ENCODE data around the gene ZNF414.
A peak's percentile ranks its signal among the peaks of the same experiment; 100 is the strongest.
"Not testable (repeated sequence)": the region's sequence is repeated elsewhere in the genome, so short reads cannot be mapped to it uniquely, and the experiment has no call there.

The ZNF414 gene, protein sequence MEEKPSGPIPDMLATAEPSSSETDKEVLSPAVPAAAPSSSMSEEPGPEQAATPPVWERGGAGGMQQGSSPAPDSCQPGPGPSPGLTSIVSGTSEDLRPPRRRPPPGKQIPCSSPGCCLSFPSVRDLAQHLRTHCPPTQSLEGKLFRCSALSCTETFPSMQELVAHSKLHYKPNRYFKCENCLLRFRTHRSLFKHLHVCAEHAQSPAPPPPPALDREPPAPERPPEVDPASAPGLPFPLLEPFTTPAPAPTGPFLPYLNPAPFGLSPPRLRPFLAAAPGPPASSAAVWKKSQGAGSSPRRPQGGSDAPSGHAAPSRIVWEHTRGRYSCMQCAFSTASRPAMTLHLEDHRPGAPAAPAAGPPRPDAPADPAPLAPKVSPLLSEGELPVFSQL

DNA sequence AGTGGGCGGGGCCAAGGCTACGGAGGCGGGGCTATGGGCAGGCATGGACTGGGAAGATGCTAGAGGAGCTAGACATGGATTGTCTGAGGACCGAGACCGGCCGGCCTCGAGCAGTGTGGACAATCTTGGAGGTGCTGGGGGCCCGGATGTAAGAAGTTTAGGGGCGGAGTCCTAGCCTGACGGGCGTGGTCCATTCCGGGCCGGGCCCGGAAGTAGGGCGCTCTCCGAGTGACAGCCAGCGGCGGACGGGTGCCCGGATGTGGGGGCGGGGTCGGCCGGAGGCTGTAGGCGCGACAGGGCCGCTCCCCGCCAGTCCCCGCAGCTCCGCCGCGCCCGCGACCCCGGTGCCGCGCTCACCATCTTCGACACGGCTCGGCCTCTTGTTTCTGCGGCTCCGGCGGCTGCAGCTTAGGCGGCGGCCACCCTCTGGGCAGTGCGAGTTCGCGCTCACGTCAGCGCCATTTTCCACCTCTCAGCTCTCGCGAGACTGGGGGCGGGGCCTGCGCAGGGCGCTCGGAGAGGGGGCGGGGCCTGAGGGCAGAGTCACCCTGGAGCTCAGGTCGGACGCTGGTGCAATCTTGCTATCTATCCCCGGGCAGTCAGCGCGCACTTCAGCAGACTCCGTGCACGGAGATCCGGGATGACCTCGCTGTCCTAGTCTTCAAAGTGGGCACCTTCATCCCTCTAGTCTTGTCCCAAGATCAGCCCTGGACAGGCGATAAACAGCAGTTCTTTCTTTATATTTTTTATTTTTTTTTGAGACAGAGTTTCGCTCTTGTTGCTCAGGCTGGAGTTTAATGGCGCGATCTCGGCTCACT, at the start of gene ZNF414:
Gene ZNF414, minus strand, starts transcription at position 481 of the 818 bp plus-strand sequence. Its CDS starts 121 bp downstream, at position 360.
- Histone ChIP-seq H3K27ac (ENCODE audit: low read length) (peak within 1 kb of the TSS; percentile 91), H3K36me3 (ENCODE audit: control insufficient read depth in 2 of 2, insufficient read depth in 2 of 2, low read length in 2 of 2) (no peaks in the 10 kb centered on the region), H3K9me3 (ENCODE audit: control insufficient read depth in 2 of 2, low read length in 2 of 2) (no peaks in the 10 kb centered on the region), H3K9ac (ENCODE audit: low read length in 2 of 2) (peak within 1 kb of the TSS; percentile 83 to 92), H3K4me1 (ENCODE audit: control insufficient read depth, insufficient read depth, low read length) (peaks cover 15% of the 10 kb centered on the region), H3K27me3 (ENCODE audit: control insufficient read depth in 1 of 2, insufficient read depth in 2 of 2, low read length in 2 of 2) (no peaks in the 10 kb centered on the region), H3K4me3 (ENCODE audit: low read length in 2 of 2) (peak within 1 kb of the TSS; percentile 75 to 84)

DNA sequence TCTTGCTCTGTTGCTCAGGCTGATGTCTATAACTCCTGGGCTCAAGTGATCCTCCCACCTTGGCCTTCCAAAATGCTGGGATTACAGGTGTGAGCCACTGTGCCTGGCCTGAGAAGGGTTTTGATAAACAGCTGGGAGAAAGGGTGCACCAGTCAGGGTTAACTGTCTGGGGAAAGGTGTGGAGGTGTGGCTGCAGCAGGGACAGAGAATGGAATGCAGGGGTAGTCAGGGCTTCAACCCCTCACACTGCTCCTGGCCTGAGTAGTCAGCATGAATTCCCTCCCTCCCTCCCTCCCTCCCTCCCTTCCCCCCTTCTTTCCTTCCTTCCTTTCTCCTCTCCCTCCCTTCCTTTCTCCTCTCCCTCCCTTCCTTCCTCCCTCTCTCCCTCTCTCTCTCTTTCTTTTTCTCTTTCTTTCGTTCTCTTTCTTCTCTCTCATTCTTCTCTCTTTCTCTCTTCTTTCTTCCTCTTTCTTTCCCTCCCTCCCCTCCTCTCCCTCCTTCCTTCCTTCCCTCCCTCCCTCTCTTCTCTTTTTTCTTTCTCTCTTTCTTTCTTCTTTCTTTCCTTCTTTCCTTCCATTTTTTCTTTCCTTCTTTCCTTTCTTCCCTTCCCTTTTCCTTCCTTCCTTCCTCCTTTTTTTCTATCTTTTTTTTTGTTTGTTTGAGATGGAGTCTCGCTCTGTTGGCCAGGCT, 47.3 kb upstream of the ZNF414 start:
- no peaks in the 10 kb centered on the region for H3K9me3 ChIP-seq (ENCODE audit: control insufficient read depth in 2 of 2, low read length in 2 of 2)
- no peak overlapping the region for H3K4me3 ChIP-seq (ENCODE audit: low read length in 2 of 2)
- H3K27ac ChIP-seq (ENCODE audit: low read length) = no peak overlapping the region
- no peak overlapping the region for H3K9ac ChIP-seq (ENCODE audit: low read length in 2 of 2)
- H3K4me1 ChIP-seq (ENCODE audit: control insufficient read depth, insufficient read depth, low read length) = no peaks in the 10 kb centered on the region
- H3K27me3 ChIP-seq (ENCODE audit: control insufficient read depth in 1 of 2, insufficient read depth in 2 of 2, low read length in 2 of 2) = no peaks in the 10 kb centered on the region
- no peaks in the 10 kb centered on the region for H3K36me3 ChIP-seq (ENCODE audit: control insufficient read depth in 2 of 2, insufficient read depth in 2 of 2, low read length in 2 of 2)

DNA sequence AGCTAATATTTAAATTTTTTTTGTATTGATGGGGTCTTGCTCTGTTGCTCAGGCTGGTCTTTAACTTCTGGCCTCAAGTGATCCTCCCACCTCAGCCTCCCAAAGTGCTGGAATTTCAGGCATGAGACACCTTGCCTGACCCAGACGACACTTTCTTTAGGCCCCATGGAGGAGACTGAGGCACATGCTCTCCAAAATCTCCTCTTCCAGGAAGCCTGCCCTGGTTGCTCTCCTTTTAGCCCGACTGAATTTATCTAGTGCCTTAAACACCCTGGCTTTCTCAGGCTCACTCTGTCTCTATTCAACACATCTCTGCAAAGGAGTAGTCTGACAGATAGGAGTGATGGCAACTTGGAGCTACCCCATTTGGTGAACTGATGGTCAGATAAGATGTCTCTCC, 44.4 kb upstream of the ZNF414 start:
- H3K36me3 ChIP-seq (ENCODE audit: control insufficient read depth in 2 of 2, insufficient read depth in 2 of 2, low read length in 2 of 2) = no peaks in the 10 kb centered on the region
- H3K4me3 ChIP-seq (ENCODE audit: low read length in 2 of 2) = no peak overlapping the region
- no peak overlapping the region for H3K9ac ChIP-seq (ENCODE audit: low read length in 2 of 2)
- H3K9me3 ChIP-seq (ENCODE audit: control insufficient read depth in 2 of 2, low read length in 2 of 2) = no peaks in the 10 kb centered on the region
- H3K27me3 ChIP-seq (ENCODE audit: control insufficient read depth in 1 of 2, insufficient read depth in 2 of 2, low read length in 2 of 2) = no peaks in the 10 kb centered on the region
- no peaks in the 10 kb centered on the region for H3K4me1 ChIP-seq (ENCODE audit: control insufficient read depth, insufficient read depth, low read length)
- H3K27ac ChIP-seq (ENCODE audit: low read length) = no peak overlapping the region

DNA sequence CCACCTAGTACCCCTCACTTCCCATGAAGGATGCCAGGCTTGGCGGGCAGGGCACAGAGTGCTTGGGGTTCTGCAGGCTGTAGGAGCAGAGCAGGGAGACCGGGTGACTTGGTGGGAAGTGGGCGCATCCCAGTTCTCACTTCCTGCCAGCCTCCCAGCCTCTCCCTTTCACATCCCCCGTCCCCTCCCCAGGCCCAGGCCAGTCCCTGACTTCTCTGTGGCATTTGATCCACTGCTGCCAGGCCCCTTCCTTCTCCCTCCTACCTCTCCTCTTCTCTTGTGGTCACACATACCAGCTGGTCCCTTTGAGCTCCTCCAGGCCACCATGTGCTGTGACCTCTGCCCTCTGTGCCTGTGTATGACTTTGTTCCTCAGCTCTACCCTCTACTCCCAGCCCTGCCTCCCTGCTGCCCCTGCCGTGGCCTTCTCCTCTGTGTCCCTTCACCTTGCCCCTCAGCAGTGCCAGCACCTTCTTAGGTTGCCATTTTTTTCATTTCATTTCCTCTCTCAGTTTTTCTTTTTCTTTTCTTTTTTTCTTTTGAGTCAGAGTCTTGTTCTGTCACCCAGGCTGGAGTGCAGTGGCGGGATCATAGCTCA, 43.8 kb upstream of the ZNF414 start:
- no peaks in the 10 kb centered on the region for H3K4me1 ChIP-seq (ENCODE audit: control insufficient read depth, insufficient read depth, low read length)
- no peak overlapping the region for H3K9ac ChIP-seq (ENCODE audit: low read length in 2 of 2)
- no peak overlapping the region for H3K27ac ChIP-seq (ENCODE audit: low read length)
- H3K9me3 ChIP-seq (ENCODE audit: control insufficient read depth in 2 of 2, low read length in 2 of 2) = no peaks in the 10 kb centered on the region
- H3K4me3 ChIP-seq (ENCODE audit: low read length in 2 of 2) = no peak overlapping the region
- H3K27me3 ChIP-seq (ENCODE audit: control insufficient read depth in 1 of 2, insufficient read depth in 2 of 2, low read length in 2 of 2) = no peaks in the 10 kb centered on the region
- no peaks in the 10 kb centered on the region for H3K36me3 ChIP-seq (ENCODE audit: control insufficient read depth in 2 of 2, insufficient read depth in 2 of 2, low read length in 2 of 2)

DNA sequence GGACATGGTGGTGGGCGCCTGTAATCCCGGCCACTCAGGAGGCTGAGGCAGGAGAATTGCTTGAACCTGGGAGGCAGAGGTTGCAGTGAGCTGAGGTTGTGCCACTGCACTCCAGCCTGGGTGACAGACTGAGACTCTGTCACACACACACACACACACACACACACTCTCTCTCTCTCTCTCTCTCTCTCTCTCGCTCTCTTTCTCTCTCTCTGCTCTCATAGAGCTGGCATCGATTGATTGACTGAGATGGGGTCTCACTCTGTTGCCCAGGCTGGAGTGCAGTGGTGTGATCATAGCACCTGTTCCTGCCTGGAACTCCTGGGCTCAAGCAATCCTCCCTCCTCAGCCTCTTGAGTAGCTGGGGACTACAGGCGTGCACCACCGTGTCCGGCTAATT, 39.8 kb upstream of the ZNF414 start:
- not testable (repeated sequence) for H3K9me3 ChIP-seq (ENCODE audit: control insufficient read depth in 2 of 2, low read length in 2 of 2); H3K27ac ChIP-seq (ENCODE audit: low read length); H3K36me3 ChIP-seq (ENCODE audit: control insufficient read depth in 2 of 2, insufficient read depth in 2 of 2, low read length in 2 of 2); H3K4me3 ChIP-seq (ENCODE audit: low read length in 2 of 2); H3K4me1 ChIP-seq (ENCODE audit: control insufficient read depth, insufficient read depth, low read length); H3K9ac ChIP-seq (ENCODE audit: low read length in 2 of 2); H3K27me3 ChIP-seq (ENCODE audit: control insufficient read depth in 1 of 2, insufficient read depth in 2 of 2, low read length in 2 of 2)

DNA sequence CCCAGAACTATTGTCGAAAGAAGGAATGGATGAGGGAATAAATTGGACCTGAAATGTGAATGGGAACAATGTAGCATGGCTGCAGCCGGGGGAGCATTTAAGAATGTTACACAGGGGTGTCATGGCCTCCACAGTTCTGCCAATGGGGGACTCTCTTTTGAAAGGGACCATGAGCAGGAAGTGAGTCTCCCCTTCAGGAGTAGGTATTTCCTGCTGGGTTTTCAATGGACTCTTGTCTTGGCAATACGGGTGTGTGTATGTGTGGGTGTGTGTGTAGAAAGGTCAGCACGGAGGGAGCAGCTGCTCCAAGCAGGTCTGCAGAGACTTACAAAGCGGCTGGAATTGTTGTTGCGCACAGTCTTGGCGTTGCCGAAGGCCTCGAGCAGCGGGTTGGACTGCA, 38.8 kb upstream of the ZNF414 start:
- no peaks in the 10 kb centered on the region for H3K27me3 ChIP-seq (ENCODE audit: control insufficient read depth in 1 of 2, insufficient read depth in 2 of 2, low read length in 2 of 2)
- no peak overlapping the region for H3K27ac ChIP-seq (ENCODE audit: low read length)
- H3K36me3 ChIP-seq (ENCODE audit: control insufficient read depth in 2 of 2, insufficient read depth in 2 of 2, low read length in 2 of 2) = no peaks in the 10 kb centered on the region
- no peaks in the 10 kb centered on the region for H3K9me3 ChIP-seq (ENCODE audit: control insufficient read depth in 2 of 2, low read length in 2 of 2)
- H3K4me1 ChIP-seq (ENCODE audit: control insufficient read depth, insufficient read depth, low read length) = no peaks in the 10 kb centered on the region
- no peak overlapping the region for H3K9ac ChIP-seq (ENCODE audit: low read length in 2 of 2)
- H3K4me3 ChIP-seq (ENCODE audit: low read length in 2 of 2) = no peak overlapping the region

DNA sequence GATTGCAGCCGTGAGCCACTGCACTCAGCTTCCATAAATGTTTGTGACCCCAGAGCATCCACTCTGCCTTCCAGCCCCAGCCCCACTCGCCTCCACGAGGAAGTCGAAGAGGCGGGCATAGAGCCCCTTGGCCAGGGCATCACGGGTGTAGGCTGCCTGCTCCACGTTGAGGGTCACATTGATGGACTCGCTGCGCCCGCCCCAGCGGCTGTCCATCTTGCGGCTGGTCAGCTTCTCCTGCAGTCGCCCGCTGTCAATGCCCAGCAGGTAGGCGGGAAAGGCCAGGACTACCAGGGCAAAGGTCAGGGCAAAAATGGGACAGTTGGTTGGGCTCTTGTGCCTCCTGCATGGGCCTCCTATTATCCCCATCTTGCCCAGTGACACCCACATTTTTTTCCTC, 36.1 kb upstream of the ZNF414 start:
- H3K27ac ChIP-seq (ENCODE audit: low read length) = no peak overlapping the region
- no peaks in the 10 kb centered on the region for H3K27me3 ChIP-seq (ENCODE audit: control insufficient read depth in 1 of 2, insufficient read depth in 2 of 2, low read length in 2 of 2)
- H3K4me1 ChIP-seq (ENCODE audit: control insufficient read depth, insufficient read depth, low read length) = no peaks in the 10 kb centered on the region
- H3K9me3 ChIP-seq (ENCODE audit: control insufficient read depth in 2 of 2, low read length in 2 of 2) = no peaks in the 10 kb centered on the region
- H3K36me3 ChIP-seq (ENCODE audit: control insufficient read depth in 2 of 2, insufficient read depth in 2 of 2, low read length in 2 of 2) = peaks cover 2 to 3% of the 10 kb centered on the region in 2 donors
- no peak overlapping the region for H3K9ac ChIP-seq (ENCODE audit: low read length in 2 of 2)
- no peak overlapping the region for H3K4me3 ChIP-seq (ENCODE audit: low read length in 2 of 2)

DNA sequence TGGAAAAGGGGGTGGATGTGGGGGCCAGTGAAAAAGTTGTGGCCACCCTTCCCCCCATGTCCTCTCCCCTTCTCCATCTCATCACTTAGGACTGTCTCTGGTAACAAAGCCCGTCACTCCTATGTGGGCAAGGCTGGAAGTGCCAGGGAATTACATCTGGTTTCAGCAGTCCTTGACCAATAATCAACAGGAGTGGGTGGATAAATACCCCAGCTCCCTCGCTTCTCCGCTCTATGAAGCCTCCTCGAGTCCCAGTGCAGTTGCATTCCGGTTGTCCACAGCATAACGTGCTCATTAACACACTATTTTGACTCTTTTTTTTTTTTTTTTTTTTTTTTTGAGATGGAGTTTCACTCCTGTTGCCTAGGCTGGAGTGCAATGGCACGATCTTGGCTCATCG, 31.8 kb upstream of the ZNF414 start:
- peaks cover 2 to 3% of the 10 kb centered on the region in 2 donors for H3K36me3 ChIP-seq (ENCODE audit: control insufficient read depth in 2 of 2, insufficient read depth in 2 of 2, low read length in 2 of 2)
- no peaks in the 10 kb centered on the region for H3K9me3 ChIP-seq (ENCODE audit: control insufficient read depth in 2 of 2, low read length in 2 of 2)
- no peak overlapping the region for H3K4me3 ChIP-seq (ENCODE audit: low read length in 2 of 2)
- H3K9ac ChIP-seq (ENCODE audit: low read length in 2 of 2) = no peak overlapping the region
- H3K27me3 ChIP-seq (ENCODE audit: control insufficient read depth in 1 of 2, insufficient read depth in 2 of 2, low read length in 2 of 2) = no peaks in the 10 kb centered on the region
- H3K4me1 ChIP-seq (ENCODE audit: control insufficient read depth, insufficient read depth, low read length) = no peaks in the 10 kb centered on the region
- no peak overlapping the region for H3K27ac ChIP-seq (ENCODE audit: low read length)

DNA sequence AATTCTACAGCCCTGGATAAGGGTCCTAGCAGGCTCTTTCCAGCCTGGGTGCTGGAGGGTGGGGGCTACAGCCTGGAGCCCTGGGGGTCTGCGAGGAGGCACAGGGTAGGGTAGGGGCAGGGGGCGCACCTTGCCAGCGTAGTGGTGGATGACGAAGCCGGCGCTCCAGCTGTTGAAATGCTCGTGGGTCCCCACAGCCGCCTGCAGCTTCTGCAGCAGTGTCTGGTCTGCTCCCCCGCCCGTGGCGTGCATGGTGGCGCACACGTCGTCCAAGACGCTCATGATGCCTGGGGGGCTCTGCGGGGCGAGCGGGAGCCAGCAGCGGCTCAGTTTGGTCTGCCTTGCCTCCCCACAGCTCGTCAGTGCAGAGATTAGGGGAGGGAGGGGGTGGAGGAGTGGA, 30.2 kb upstream of the ZNF414 start:
- Histone ChIP-seq H3K27ac (ENCODE audit: low read length) (no peak overlapping the region), H3K4me3 (ENCODE audit: low read length in 2 of 2) (no peak overlapping the region), H3K4me1 (ENCODE audit: control insufficient read depth, insufficient read depth, low read length) (no peaks in the 10 kb centered on the region), H3K9me3 (ENCODE audit: control insufficient read depth in 2 of 2, low read length in 2 of 2) (no peaks in the 10 kb centered on the region), H3K9ac (ENCODE audit: low read length in 2 of 2) (no peak overlapping the region), H3K27me3 (ENCODE audit: control insufficient read depth in 1 of 2, insufficient read depth in 2 of 2, low read length in 2 of 2) (no peaks in the 10 kb centered on the region), H3K36me3 (ENCODE audit: control insufficient read depth in 2 of 2, insufficient read depth in 2 of 2, low read length in 2 of 2) (peaks cover 2 to 3% of the 10 kb centered on the region in 2 donors)

DNA sequence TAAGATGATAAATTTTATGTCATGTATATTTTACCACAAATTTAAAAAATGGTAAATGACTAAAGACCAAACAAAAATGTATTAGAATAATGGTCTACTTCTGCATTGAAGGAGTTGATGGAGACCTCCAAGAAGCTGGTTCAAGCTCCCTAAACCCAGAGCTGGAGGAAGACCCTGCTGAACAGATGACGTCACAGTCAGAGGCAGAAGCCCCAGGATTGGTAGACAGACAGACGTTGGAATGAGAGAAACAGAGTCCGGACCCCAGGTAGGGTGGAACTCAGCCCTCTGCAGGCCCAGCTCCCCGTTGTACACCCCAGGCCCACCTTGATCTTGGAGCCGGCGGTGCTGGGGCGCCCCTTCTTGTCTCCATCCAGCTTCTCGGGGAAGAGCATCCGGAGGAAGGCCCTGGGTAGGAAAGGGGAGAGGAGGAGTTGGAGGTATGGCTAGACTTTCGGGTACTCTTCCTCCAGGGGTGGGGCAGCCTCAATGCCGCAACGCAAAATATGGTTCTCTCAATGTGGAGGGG, 25.7 kb upstream of the ZNF414 start:
- no peak overlapping the region for H3K27ac ChIP-seq (ENCODE audit: low read length)
- H3K27me3 ChIP-seq (ENCODE audit: control insufficient read depth in 1 of 2, insufficient read depth in 2 of 2, low read length in 2 of 2) = no peaks in the 10 kb centered on the region
- H3K4me1 ChIP-seq (ENCODE audit: control insufficient read depth, insufficient read depth, low read length) = no peaks in the 10 kb centered on the region
- H3K36me3 ChIP-seq (ENCODE audit: control insufficient read depth in 2 of 2, insufficient read depth in 2 of 2, low read length in 2 of 2) = no peaks in the 10 kb centered on the region
- no peaks in the 10 kb centered on the region for H3K9me3 ChIP-seq (ENCODE audit: control insufficient read depth in 2 of 2, low read length in 2 of 2)
- H3K4me3 ChIP-seq (ENCODE audit: low read length in 2 of 2) = no peak overlapping the region
- no peak overlapping the region for H3K9ac ChIP-seq (ENCODE audit: low read length in 2 of 2)
